ENCODE results near the gene VIPR1.

- no peak for TF ChIP-seq CTCF (IDR thresholded peaks at IDR 0.05; ENCODE audit: low read depth, low read length)
- no peak for TF ChIP-seq EZH2phosphoT487 (IDR thresholded peaks at IDR 0.05; ENCODE audit: low read depth)
Measured at GRCh38 chr3:42525212-42525611, 22.8 kb downstream of the VIPR1 start.
